ENCODE data around the gene STOX1. TPM values are rescaled to one million over a fixed set of nuclear protein-coding genes. Genes with fewer than 3 reads are reported as not detected.

The STOX1 gene
- total and polyA plus RNA-seq, 2 of the 13 experiments (the other 11 are each of a cell fraction or from before 2014, with no cell fraction given): 2.5 to 6.0 TPM

DNA sequence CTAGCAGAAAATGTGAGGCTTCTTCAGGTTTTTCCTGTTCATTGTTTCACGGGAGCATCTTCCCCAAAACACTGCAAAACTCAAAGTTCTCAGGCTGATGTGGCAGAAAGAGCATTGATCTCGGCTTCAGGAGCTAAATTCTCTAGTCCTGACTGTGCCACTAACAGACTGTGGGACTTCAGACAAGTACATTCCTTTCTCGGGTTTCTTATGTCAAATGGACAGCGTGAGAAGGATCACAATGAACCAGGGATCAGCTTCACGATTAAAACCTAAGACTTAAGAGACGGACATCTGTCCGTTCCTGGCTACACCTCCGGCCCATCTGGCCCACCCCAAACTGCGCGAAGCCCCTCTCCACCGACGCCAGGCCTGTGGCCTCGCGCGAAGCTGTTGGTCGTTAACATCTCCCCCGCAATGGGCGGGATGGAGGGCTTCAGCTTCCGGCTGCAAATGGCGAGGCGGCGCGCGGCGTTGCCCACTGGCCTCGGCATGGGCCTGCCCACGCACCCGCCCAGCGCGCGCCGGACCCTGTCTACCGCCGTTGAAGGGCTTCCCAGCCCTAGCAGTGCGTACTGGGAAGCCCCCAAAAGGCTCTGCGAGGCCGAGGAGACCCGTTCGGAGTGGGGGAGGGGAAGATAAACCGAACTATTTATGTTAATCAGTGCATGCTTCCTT is 73.2 kb downstream of the STOX1 start (continued):
- TF ChIP-seq, protein P1, sequence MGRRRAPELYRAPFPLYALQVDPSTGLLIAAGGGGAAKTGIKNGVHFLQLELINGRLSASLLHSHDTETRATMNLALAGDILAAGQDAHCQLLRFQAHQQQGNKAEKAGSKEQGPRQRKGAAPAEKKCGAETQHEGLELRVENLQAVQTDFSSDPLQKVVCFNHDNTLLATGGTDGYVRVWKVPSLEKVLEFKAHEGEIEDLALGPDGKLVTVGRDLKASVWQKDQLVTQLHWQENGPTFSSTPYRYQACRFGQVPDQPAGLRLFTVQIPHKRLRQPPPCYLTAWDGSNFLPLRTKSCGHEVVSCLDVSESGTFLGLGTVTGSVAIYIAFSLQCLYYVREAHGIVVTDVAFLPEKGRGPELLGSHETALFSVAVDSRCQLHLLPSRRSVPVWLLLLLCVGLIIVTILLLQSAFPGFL (CRISPR knock-in tag; IDR thresholded peaks at IDR 0.05): no peak
- peak; percentile 89 for TF ChIP-seq JARID2 (CRISPR knock-in tag; IDR thresholded peaks at IDR 0.05; ENCODE audit: insufficient replicate concordance)
- peak; percentile 89 for TF ChIP-seq POLR2G (IDR thresholded peaks at IDR 0.05; ENCODE audit: low read depth, low read length)
- no peak for TF ChIP-seq ZNF432 (CRISPR knock-in tag; IDR thresholded peaks at IDR 0.05; ENCODE audit: borderline replicate concordance)
- TF ChIP-seq DNMT1 (CRISPR knock-in tag; IDR thresholded peaks at IDR 0.05): no peak
- peak; percentile 79 for TF ChIP-seq ZNF230 (CRISPR knock-in tag; IDR thresholded peaks at IDR 0.05)
- TF ChIP-seq, protein P2, sequence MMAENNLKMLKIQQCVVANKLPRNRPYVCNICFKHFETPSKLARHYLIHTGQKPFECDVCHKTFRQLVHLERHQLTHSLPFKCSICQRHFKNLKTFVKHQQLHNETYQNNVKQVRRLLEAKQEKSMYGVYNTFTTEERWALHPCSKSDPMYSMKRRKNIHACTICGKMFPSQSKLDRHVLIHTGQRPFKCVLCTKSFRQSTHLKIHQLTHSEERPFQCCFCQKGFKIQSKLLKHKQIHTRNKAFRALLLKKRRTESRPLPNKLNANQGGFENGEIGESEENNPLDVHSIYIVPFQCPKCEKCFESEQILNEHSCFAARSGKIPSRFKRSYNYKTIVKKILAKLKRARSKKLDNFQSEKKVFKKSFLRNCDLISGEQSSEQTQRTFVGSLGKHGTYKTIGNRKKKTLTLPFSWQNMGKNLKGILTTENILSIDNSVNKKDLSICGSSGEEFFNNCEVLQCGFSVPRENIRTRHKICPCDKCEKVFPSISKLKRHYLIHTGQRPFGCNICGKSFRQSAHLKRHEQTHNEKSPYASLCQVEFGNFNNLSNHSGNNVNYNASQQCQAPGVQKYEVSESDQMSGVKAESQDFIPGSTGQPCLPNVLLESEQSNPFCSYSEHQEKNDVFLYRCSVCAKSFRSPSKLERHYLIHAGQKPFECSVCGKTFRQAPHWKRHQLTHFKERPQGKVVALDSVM (CRISPR knock-in tag; IDR thresholded peaks at IDR 0.05): peak; percentile 45; the same call in 1 of the 2 replicates
- TF ChIP-seq TBX3 (IDR thresholded peaks at IDR 0.05; ENCODE audit: borderline replicate concordance): no peak; the same call in 1 of the 2 replicates
- TF ChIP-seq MAFF (IDR thresholded peaks at IDR 0.05; ENCODE audit: low read depth, low read length): no peak
- 0 out of 2 replicates have a peak, but pooled peaks have one; percentile 40 for TF ChIP-seq ZNF577 (CRISPR knock-in tag; IDR thresholded peaks at IDR 0.05; ENCODE audit: borderline replicate concordance, low read depth)
- TF ChIP-seq, protein P3, sequence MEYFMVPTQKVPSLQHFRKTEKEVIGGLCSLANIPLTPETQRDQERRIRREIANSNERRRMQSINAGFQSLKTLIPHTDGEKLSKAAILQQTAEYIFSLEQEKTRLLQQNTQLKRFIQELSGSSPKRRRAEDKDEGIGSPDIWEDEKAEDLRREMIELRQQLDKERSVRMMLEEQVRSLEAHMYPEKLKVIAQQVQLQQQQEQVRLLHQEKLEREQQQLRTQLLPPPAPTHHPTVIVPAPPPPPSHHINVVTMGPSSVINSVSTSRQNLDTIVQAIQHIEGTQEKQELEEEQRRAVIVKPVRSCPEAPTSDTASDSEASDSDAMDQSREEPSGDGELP (IDR thresholded peaks at IDR 0.05; ENCODE audit: borderline replicate concordance, low read depth): no peak
- TF ChIP-seq, protein P4, sequence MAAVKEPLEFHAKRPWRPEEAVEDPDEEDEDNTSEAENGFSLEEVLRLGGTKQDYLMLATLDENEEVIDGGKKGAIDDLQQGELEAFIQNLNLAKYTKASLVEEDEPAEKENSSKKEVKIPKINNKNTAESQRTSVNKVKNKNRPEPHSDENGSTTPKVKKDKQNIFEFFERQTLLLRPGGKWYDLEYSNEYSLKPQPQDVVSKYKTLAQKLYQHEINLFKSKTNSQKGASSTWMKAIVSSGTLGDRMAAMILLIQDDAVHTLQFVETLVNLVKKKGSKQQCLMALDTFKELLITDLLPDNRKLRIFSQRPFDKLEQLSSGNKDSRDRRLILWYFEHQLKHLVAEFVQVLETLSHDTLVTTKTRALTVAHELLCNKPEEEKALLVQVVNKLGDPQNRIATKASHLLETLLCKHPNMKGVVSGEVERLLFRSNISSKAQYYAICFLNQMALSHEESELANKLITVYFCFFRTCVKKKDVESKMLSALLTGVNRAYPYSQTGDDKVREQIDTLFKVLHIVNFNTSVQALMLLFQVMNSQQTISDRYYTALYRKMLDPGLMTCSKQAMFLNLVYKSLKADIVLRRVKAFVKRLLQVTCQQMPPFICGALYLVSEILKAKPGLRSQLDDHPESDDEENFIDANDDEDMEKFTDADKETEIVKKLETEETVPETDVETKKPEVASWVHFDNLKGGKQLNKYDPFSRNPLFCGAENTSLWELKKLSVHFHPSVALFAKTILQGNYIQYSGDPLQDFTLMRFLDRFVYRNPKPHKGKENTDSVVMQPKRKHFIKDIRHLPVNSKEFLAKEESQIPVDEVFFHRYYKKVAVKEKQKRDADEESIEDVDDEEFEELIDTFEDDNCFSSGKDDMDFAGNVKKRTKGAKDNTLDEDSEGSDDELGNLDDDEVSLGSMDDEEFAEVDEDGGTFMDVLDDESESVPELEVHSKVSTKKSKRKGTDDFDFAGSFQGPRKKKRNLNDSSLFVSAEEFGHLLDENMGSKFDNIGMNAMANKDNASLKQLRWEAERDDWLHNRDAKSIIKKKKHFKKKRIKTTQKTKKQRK (IDR thresholded peaks at IDR 0.05; ENCODE audit: low read length): no peak
- TF ChIP-seq, protein P5, sequence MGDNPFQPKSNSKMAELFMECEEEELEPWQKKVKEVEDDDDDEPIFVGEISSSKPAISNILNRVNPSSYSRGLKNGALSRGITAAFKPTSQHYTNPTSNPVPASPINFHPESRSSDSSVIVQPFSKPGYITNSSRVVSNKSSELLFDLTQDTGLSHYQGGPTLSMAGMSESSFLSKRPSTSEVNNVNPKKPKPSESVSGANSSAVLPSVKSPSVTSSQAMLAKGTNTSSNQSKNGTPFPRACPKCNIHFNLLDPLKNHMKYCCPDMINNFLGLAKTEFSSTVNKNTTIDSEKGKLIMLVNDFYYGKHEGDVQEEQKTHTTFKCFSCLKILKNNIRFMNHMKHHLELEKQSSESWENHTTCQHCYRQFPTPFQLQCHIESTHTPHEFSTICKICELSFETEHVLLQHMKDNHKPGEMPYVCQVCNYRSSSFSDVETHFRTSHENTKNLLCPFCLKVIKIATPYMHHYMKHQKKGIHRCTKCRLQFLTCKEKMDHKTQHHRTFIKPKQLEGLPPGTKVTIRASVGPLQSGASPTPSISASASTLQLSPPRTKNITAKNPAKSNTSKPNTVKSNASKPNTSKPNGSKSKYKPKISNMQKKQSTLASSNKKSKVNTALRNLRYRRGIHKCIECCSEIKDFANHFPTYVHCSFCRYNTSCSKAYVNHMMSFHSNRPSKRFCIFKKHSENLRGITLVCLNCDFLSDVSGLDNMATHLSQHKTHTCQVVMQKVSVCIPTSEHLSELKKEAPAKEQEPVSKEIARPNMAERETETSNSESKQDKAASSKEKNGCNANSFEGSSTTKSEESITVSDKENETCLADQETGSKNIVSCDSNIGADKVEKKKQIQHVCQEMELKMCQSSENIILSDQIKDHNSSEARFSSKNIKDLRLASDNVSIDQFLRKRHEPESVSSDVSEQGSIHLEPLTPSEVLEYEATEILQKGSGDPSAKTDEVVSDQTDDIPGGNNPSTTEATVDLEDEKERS (CRISPR knock-in tag; IDR thresholded peaks at IDR 0.05): no peak
